SK-N-SH (cell line): ENCODE measurements around the gene HNRNPL.

Experiments used
- EP300 ChIP-seq, 2 experiments: IDR thresholded peaks; 2 replicates each; pipeline versions ENCODE4 v1.4.0 to v1.6.1; 2012; ENCODE audit warnings: borderline replicate concordance in 1 of 2, low read depth in 1 of 2, low read length in 1 of 2
- FOXJ3 ChIP-seq: sonication (generic); formaldehyde crosslinking; IDR thresholded peaks from 2 replicates; pipeline ENCODE4 v1.5.1; 2020; ENCODE audit warnings: mild to moderate bottlenecking, missing genetic modification reagents
- FOXM1 ChIP-seq: IDR thresholded peaks from 2 replicates; pipeline ENCODE4 v1.4.0; 2012; ENCODE audit warnings: low read depth, mild to moderate bottlenecking
- POLR2AphosphoS5 ChIP-seq: IDR thresholded peaks from 2 replicates; pipeline ENCODE4 v1.6.1; 2012; ENCODE audit warnings: low read depth, low read length
- TF ChIP-seq, protein P1 (sequence below): fragments of 200-600 bp; sonication (generic); IDR thresholded peaks from 2 replicates; pipeline ENCODE4 v1.6.1; 2017; ENCODE audit warnings: antibody characterized with exemption, mild to moderate bottlenecking, moderate library complexity

GRCh38 chr19:38869160-38869835 lies 19.5 kb upstream of the HNRNPL start:
- TF ChIP-seq FOXM1 (no peak), FOXJ3 (CRISPR knock-in tag) (no peak), POLR2AphosphoS5 (no peak), EP300 (IDR thresholded peaks at IDR 0.05; ENCODE audit: borderline replicate concordance in 1 of 2, low read depth in 1 of 2, low read length in 1 of 2) (no peak)
- TF ChIP-seq, protein P1, sequence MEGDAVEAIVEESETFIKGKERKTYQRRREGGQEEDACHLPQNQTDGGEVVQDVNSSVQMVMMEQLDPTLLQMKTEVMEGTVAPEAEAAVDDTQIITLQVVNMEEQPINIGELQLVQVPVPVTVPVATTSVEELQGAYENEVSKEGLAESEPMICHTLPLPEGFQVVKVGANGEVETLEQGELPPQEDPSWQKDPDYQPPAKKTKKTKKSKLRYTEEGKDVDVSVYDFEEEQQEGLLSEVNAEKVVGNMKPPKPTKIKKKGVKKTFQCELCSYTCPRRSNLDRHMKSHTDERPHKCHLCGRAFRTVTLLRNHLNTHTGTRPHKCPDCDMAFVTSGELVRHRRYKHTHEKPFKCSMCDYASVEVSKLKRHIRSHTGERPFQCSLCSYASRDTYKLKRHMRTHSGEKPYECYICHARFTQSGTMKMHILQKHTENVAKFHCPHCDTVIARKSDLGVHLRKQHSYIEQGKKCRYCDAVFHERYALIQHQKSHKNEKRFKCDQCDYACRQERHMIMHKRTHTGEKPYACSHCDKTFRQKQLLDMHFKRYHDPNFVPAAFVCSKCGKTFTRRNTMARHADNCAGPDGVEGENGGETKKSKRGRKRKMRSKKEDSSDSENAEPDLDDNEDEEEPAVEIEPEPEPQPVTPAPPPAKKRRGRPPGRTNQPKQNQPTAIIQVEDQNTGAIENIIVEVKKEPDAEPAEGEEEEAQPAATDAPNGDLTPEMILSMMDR = no peak
